Left colon (tissue), 2 donors: ENCODE results near the gene SMIM30. TPM values are rescaled to one million over a fixed set of nuclear protein-coding genes. Genes with fewer than 3 reads are reported as not detected.
"Not testable (repeated sequence)": the region's sequence is repeated elsewhere in the genome, so short reads cannot be mapped to it uniquely, and the experiment has no call there.

Experiments
- ATAC-seq: fragments of 200-7000 bp; cut with Tn5 transposase; one replicate; pipeline ENCODE4 v1.9.1; 2020; ENCODE audit warnings: mild to moderate bottlenecking, moderate library complexity
- DNase-seq, 2 donors: peaks; one replicate each; pipeline ENCODE4 v3.0.0-alpha.2; 2020
- intact Hi-C, 2 donors: fragments of 100-400 bp; cut with DNase I in 1 of 2; cut with micrococcal nuclease in 1 of 2; formaldehyde crosslinking; loops; one replicate each; pipeline versions ENCODE4 v1.11.2 to v1.14.0; 2022; cut with DNase I, micrococcal nuclease
- total RNA-seq, 2 donors: library from RNA; stranded (reverse); fragmentation: NEBNext Ultra II Directional; extraction: Animal tissue kit (Norgen Biotek cat#: 25700); gene quantifications; one replicate each; pipeline ENCODE4 v1.2.1, GENCODE V29; 2021
- donor health status: DM: no; HTN: no; CAD: no.
- donor health status: DM: yes; HTN: yes; CAD: no.

The SMIM30 gene
- total RNA-seq, 2 donors from 2014 or later: 24.8 to 25.7 TPM

DNA sequence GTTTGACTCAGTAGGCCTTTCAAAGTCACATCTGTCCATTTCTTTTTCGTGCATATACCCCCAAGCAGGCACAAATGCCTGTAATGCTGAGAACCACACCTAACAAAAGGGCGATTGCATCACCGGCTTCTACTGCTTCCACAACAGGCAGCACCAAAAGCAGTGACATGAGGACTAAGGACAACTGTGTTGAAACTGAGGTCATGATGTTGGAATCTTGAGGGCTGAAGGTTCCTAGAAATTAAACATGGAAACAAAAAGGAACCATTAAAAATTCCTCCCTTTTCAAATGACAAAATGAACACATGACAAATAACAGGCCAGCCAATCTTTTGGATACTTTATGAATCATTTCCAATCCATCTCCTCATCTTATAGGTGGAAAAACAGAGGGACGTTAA lies 980 bp downstream of the SMIM30 start:
- ATAC-seq, DNase-seq, intact Hi-C loops: not testable (repeated sequence)

DNA sequence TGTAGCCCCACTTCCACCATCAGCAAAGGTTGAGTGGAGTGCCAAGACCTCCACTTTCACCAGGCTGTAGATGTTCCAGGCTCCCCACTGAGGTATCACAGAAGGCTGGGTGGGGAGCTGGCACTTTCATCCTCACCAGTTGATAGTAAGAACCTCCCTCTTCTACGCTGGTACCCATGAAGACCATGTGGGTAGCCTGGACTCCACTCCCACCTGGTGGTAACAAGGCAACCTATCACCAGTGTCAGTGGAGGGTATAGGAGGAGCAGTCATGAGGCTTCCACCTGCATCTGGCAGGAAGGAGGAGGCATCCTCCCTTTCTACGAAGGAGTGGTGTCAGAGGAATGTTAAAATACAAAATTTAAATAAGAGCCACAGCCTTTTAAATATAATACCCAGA lies 4.4 kb downstream of the SMIM30 start:
- DNase-seq (no peak), ATAC-seq (no peak)
- intact Hi-C loops: no loop called here

DNA sequence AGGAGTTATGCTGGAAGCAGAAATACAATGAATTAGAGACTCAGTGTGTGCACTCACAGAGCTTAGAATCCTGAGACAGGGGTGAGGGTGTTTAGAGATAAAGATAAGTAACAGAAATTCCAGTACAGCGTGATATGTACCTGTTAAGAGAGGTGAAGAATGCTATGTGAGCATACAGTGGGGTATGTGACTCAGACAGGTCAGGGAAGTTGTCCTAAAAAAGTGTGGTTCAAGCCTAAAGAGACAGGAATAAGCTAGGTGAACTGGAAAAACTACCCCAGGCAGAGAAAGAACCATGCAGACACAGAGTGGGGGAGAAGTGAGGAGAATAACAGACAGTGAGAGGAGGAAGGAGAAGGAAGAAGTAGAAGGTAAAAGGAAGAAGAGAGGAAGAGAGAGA lies 8.6 kb downstream of the SMIM30 start:
- DNase-seq (no peak), ATAC-seq (no peak)
- intact Hi-C loops: no loop called here

GRCh38 chr7:113100121-113100603 lies 18.2 kb downstream of the SMIM30 start:
- no peak for ATAC-seq
- peak in 1 of 2 donors; percentile 4 for DNase-seq

DNA sequence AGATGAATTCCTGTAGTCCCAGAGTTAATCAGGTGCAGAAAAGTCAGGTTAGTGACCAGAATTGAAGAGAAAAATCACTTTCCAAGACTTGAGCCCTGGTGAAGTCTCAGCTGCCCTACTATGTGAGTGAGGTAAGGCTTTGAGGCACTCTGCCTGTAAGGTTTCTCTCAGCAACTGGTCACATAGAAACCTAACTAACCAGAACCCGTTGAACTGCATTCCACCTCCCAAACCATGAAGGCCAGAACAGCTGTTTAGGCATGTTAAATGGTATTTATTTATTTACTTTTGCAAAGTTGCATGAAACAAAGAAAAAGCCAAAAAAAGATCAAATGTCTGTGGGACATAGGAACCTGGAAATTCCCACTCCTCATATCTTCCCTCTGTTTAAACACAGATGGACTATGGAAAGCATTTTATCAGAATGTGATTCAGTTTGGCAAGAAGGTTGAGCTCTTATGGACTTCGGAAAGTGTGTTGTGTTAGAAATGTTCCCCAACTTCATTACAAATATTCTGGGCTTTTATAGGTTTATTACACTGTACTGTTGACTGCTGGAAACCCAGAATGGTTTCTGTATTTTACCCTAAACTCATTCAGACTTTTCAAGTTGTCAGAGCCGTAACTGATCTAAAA lies 19.0 kb downstream of the SMIM30 start:
- intact Hi-C loops: no loop called here
- DNase-seq (no peak), ATAC-seq (no peak)

More at GRCh38 chr7:113100121-113100603, 18.2 kb downstream of the SMIM30 start:
- intact Hi-C loops: no loop called here

DNA sequence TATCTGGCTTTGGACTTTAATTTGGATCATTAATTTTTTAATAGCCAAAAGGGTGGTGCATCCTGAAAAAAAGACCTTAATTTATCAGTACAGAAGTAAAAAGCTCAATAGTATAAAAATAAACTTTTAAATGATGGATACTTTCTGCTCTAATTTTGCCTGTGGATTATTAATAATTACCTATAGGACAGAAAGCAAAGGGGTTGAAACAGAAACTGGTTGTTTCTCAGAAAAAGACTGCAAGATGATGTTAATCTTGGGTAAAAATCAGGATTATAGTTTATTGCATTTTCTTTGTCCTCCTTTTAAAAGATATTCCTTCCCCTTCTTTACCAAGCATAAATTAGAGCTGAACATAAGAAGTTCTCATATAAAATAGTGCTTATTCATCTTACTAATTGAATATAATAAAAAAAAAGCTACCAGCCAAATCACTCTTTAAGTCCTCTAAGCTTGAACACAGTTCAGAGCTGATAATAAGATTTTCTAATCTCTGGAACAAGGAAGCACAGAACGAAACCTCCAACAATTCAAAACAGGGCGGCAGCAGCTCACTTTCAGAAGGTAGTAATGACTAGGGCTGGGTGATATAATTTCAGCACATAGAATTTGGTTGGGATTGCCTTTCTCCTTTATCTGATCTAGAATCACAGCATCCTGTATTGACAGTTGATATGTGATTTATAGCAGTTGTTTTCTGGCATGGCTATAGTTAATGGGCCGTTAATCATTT lies 23.7 kb downstream of the SMIM30 start:
- no peak for ATAC-seq
- intact Hi-C loops: no loop called here
- no peak for DNase-seq

DNA sequence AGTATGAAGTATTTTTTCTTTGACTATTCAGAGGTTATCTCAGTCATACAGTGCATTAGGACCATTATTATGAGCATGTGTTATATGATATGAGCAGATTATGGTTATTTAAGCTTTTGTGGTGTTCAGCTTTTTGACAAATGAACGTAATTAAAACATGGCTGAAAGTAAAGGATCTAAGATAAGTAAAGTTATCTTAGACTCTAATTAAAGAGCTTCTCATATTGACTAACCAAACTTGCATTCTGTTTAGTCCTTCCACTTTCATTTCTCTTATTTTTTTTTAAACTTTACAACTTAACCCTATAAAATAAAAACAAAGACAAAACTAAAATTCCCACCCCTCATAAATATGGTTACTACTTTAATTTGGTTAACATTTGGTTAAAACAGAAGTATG lies 24.8 kb downstream of the SMIM30 start:
- DNase-seq (no peak), ATAC-seq (no peak)
- intact Hi-C loops: no loop called here

DNA sequence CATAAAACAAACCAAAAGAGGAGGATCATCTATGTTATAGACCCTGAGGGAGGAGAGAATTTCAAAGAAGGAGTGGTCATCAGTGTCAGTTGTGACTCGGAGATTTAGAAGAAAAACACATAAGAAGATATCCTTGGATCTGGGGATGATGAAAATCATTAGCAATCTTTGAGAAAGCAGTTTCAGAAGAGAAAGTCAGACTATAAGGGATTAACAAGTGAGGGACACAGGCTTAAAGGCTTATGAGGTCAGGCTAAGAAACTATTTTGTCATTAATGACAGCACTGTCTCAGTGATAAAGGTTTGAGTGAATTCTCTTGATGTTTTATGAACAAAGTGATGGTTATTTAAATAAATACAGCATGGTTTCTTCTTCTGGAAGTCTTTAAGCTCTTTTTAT lies 25.6 kb downstream of the SMIM30 start:
- ATAC-seq: no peak
- no peak for DNase-seq
- intact Hi-C loops: no loop called here

GRCh38 chr7:113087071-113087998 lies 31.0 kb downstream of the SMIM30 start:
- intact Hi-C loops: no loop called here
- no peak for ATAC-seq
- no peak for DNase-seq

GRCh38 chr7:113086431-113086888 lies 31.9 kb downstream of the SMIM30 start, which contains the start of gene GPR85:
TSS of gene GPR85 (minus strand) at chr7:113086827. CDS start at chr7:113084721, 2,106 bp downstream.
- peak; percentile 41 for ATAC-seq
- intact Hi-C loops: no loop called here
- peak in 1 of 2 donors; percentile 33 for DNase-seq

DNA sequence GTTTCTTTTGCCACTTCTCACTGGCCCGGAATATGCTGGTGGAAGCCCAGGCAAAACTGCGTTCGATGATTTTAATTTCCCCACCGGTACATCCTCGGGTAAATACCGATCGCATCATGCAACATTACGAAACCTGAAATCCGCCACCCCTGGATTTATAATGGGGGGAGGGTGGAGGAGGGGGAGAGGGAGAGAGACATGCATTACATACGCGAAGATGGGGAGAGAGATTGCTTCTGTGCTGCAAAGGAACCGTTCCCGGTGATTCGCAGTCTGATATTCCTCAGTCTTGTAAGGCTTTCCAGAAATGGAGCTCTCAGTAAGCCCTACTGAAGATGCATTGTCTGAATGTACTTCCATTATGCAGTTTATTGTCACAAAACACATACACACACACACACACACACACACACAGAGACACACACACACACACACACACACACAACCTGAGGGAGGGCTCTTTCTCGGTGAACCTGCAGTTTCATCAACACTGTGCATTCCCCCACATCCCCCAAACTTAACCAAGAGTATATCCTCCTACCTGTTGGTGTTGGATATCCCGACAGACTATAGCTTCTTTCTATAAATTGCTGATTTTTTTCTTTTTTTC lies 32.5 kb downstream of the SMIM30 start:
- DNase-seq (no peak), ATAC-seq (no peak)
- intact Hi-C loops: no loop called here

- DNase-seq (no peak), ATAC-seq (no peak)
- intact Hi-C loops: no loop called here
Observed at GRCh38 chr7:113084496-113085172, 33.7 kb downstream of the SMIM30 start.

GRCh38 chr7:113083816-113084495 lies 34.4 kb downstream of the SMIM30 start:
- ATAC-seq (no peak), DNase-seq (no peak)
- intact Hi-C loops: no loop called here

GRCh38 chr7:113083132-113083815 lies 35.1 kb downstream of the SMIM30 start:
- no peak for DNase-seq
- intact Hi-C loops: no loop called here
- ATAC-seq: no peak

DNA sequence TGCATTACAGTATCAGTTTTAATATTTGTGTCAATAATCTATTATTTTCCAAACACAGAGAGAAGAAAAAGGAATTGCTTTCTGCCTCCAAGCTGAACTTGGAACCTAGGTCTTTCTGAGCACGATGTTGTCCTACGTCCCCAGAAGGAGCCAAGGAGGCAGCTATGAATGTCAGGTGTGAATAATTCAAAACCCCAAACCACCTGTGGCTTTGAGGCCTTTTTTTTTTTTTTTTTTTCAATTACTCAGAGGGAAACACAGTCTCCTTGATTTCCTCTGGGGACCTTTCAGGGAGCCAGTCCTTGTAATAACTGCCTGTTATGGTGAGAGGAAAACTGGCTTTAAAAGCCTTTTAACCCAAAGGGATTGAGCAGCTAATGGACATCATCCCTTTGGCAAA lies 40.0 kb downstream of the SMIM30 start:
- intact Hi-C loops: no loop called here
- DNase-seq (no peak), ATAC-seq (no peak)

DNA sequence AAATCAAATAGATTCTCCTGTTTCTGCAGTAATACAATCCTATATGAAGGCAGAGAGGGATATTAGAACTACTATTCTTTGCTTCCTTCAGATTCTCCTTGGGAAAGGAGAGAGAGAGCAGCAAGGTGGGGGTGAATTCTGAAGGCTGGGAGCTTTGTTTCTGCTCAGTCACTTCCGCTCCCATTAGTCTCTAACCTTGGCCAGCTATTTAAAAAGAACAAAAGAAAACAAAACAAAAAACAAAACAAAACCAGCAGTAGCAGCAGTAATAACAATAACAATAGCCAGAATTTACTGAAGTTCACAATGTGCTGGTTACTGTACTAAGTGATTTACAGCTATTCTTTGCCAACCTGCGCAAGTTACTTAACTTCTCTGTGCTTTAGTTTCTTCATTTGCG lies 41.7 kb downstream of the SMIM30 start:
- no peak for DNase-seq
- ATAC-seq: no peak

DNA sequence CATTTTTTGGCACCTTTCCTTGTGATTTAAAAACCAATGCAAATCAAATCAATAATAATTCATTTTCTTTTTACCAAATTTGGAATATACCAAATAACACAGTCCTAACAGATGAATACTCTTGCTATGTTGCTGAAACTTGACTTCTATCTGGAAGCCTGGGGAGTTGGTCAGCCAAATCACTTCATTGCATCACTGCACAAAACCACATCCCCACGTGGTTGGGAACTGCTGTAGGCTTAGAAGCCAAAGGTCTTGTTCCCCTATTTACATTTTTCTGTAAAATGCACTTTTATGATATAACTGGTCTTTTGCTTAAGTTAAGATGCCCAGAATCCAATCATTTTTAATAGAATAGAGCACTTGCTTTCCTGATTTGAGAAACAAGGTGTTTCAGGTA lies 46.9 kb downstream of the SMIM30 start:
- DNase-seq (peak in 1 of 2 donors; percentile 5), ATAC-seq (no peak)
- intact Hi-C loops: no loop called here

More for the DNA sequence above, 41.7 kb downstream of the SMIM30 start:
- intact Hi-C loops: no loop called here
